HCT116 (cell line): ENCODE results near the gene CLIC6. TPM values are rescaled to one million over a fixed set of nuclear protein-coding genes. Genes with fewer than 3 reads are reported as not detected.

Source experiments
- ATAC-seq: fragments of 200-7000 bp; cut with Tn5 transposase; 2 replicates; pipeline ENCODE4 v1.9.1; 2020; ENCODE audit warnings: mild to moderate bottlenecking, moderate library complexity
- BruUV-seq: library from RNA; stranded (reverse); fragments of 400-500 nt; replicated peaks from 2 replicates; lab custom pipeline; 2021; lab: Mats Ljungman, UMichigan
- CTCF ChIA-PET: fragments of 300-600 bp; sonication (Branson Sonifier 250); formaldehyde crosslinking; loops from one replicate; lab custom pipeline; 2021; ENCODE audit warnings: antibody characterized with exemption; lab: Charles Lee
- POLR2A ChIA-PET: fragments of 300-600, 350-600 bp; sonication (Branson Sonifier 250); formaldehyde crosslinking; loops from one replicate; lab custom pipeline; 2021; ENCODE audit warnings: antibody characterized with exemption; lab: Charles Lee
- RAD21 ChIA-PET, 2 experiments: fragments of 300-600 bp; sonication (Branson Sonifier 250); formaldehyde crosslinking; loops; one replicate each; lab custom pipeline; 2023; ENCODE audit warnings: low total read pairs in 2 of 2; ENCODE audit not compliant: uncharacterized antibody in 2 of 2, unreplicated experiment in 2 of 2, low non-redundant PET in 1 of 2; lab: Charles Lee
- DNase-seq: peaks from one replicate; pipeline ENCODE4 v3.0.0-alpha.2; 2010; ENCODE audit warnings: low read depth, low spot score
- H2AFZ ChIP-seq: fragments of 200-600 bp; shearing (Covaris generic), sonication (generic); 2 replicates; pipeline ENCODE4 v1.6.1; 2017; ENCODE audit warnings: low read depth, mixed run types, mixed read lengths, antibody characterized with exemption, low read length; ENCODE audit not compliant: poor library complexity, severe bottlenecking
- H3K27ac ChIP-seq: 2 replicates; pipeline ENCODE4 v1.5.1; 2012; ENCODE audit warnings: low read depth, low read length
- H3K27me3 ChIP-seq: fragments of 200-600 bp; sonication (generic); 2 replicates; pipeline ENCODE4 v1.6.1; 2016; ENCODE audit warnings: mixed run types, low read length, mixed read lengths; ENCODE audit not compliant: insufficient read depth
- H3K36me3 ChIP-seq, 2 experiments: fragments of 200-500 bp in 1 of 2; fragments of 200-600 bp in 1 of 2; sonication (Bioruptor generic) in 1 of 2; sonication (generic) in 1 of 2; 2 replicates each; pipeline versions ENCODE4 v1.5.1 to v1.6.1; 2014 to 2016; ENCODE audit warnings: low read length in 2 of 2, inconsistent platforms in 1 of 2, mixed read lengths in 1 of 2, mixed run types in 1 of 2; ENCODE audit not compliant: insufficient read depth in 2 of 2, control insufficient read depth in 1 of 2
- H3K4me1 ChIP-seq, 2 experiments: fragments of 200-600 bp in 1 of 2; sonication (generic) in 1 of 2; 2 replicates each; pipeline versions ENCODE4 v1.5.1 to v1.6.1; 2012 to 2017; ENCODE audit warnings: low read length in 2 of 2, inconsistent platforms in 1 of 2, mild to moderate bottlenecking in 1 of 2, mixed read lengths in 1 of 2, mixed run types in 1 of 2, moderate library complexity in 1 of 2; ENCODE audit not compliant: insufficient read depth in 2 of 2, control insufficient read depth in 1 of 2
- H3K4me2 ChIP-seq: fragments of 200-600 bp; sonication (generic); 2 replicates; pipeline ENCODE4 v1.6.1; 2017; ENCODE audit warnings: mixed run types, low read length, mixed read lengths
- H3K4me3 ChIP-seq, 2 experiments: fragments of 200-600 bp in 1 of 2; sonication (generic) in 1 of 2; replicated peaks in 1 of 2; 2 replicates each; pipeline ENCODE4 v1.5.1; 2011 to 2016; ENCODE audit warnings: low read length in 2 of 2, control low read depth in 1 of 2, low read depth in 1 of 2, mild to moderate bottlenecking in 1 of 2, mixed read lengths in 1 of 2, mixed run types in 1 of 2
- H3K79me2 ChIP-seq: fragments of 200-600 bp; sonication (generic); 2 replicates; pipeline ENCODE4 v1.6.1; 2017; ENCODE audit warnings: mild to moderate bottlenecking, mixed run types, low read length, moderate library complexity, mixed read lengths; ENCODE audit not compliant: insufficient read depth
- H3K9ac ChIP-seq: fragments of 200-600 bp; sonication (generic); 2 replicates; pipeline ENCODE4 v1.6.1; 2016; ENCODE audit warnings: low read length, mixed read lengths
- H3K9me2 ChIP-seq: fragments of 200-600 bp; sonication (generic), shearing (Covaris generic); 2 replicates; pipeline ENCODE4 v1.6.1; 2017; ENCODE audit warnings: mixed run types, mild to moderate bottlenecking, moderate library complexity; ENCODE audit not compliant: insufficient read depth
- H3K9me3 ChIP-seq, 2 experiments: fragments of 200-500 bp in 1 of 2; fragments of 200-600 bp in 1 of 2; sonication (Bioruptor generic) in 1 of 2; sonication (generic) in 1 of 2; 2 replicates each; pipeline ENCODE4 v1.6.1; 2014 to 2017; ENCODE audit warnings: low read length in 2 of 2, mixed read lengths in 2 of 2, inconsistent platforms in 1 of 2, low read depth in 1 of 2, mild to moderate bottlenecking in 1 of 2, mixed run types in 1 of 2, moderate library complexity in 1 of 2; ENCODE audit not compliant: control insufficient read depth in 1 of 2, insufficient read depth in 1 of 2
- H4K20me1 ChIP-seq: fragments of 200-600 bp; sonication (generic), shearing (Covaris generic); 2 replicates; pipeline ENCODE4 v1.6.1; 2017; ENCODE audit warnings: mixed run types, mild to moderate bottlenecking, moderate library complexity; ENCODE audit not compliant: insufficient read depth
- CBX3 ChIP-seq: IDR thresholded peaks from 2 replicates; pipeline ENCODE4 v1.6.1; 2012; ENCODE audit warnings: low read depth
- CEBPB ChIP-seq: IDR thresholded peaks from 2 replicates; pipeline ENCODE4 v1.6.1; 2012; ENCODE audit warnings: low read depth
- EGR1 ChIP-seq: IDR thresholded peaks from 2 replicates; pipeline ENCODE4 v1.6.1; 2012; ENCODE audit warnings: low read depth
- EZH2phosphoT487 ChIP-seq: fragments of 200-600 bp; IDR thresholded peaks from 2 replicates; pipeline ENCODE4 v1.6.1; 2018; ENCODE audit warnings: antibody characterized with exemption, borderline replicate concordance
- RAD21 ChIP-seq: IDR thresholded peaks from 2 replicates; pipeline ENCODE4 v1.6.1; 2012; ENCODE audit warnings: low read depth, mild to moderate bottlenecking
- REST ChIP-seq: IDR thresholded peaks from 2 replicates; pipeline ENCODE4 v1.6.1; 2012; ENCODE audit warnings: low read depth
- SIN3A ChIP-seq: IDR thresholded peaks from 2 replicates; pipeline ENCODE4 v1.6.1; 2012; ENCODE audit warnings: low read depth
- SP1 ChIP-seq: IDR thresholded peaks from 2 replicates; pipeline ENCODE4 v1.6.1; 2012; ENCODE audit warnings: low read depth
- SRF ChIP-seq: IDR thresholded peaks from 2 replicates; pipeline ENCODE4 v1.6.1; 2012; ENCODE audit warnings: low read depth
- TCF7L2 ChIP-seq: IDR thresholded peaks from 2 replicates; pipeline ENCODE4 v1.7.0; 2011; ENCODE audit warnings: borderline replicate concordance, inconsistent platforms; ENCODE audit not compliant: insufficient read depth, insufficient read length; ENCODE audit errors: extremely low read depth
- YY1 ChIP-seq: IDR thresholded peaks from 2 replicates; pipeline ENCODE4 v1.6.1; 2011; ENCODE audit warnings: low read length, low read depth, moderate library complexity, mild to moderate bottlenecking; ENCODE audit not compliant: insufficient replicate concordance; ENCODE audit errors: extremely low read depth
- ZFX ChIP-seq: fragments of 450-650 bp; IDR thresholded peaks from 2 replicates; pipeline ENCODE4 v1.6.1; 2017
- ZNF274 ChIP-seq: fragments of 200-500 bp; sonication (Bioruptor generic); IDR thresholded peaks from 2 replicates; pipeline ENCODE4 v1.6.1; 2014; ENCODE audit warnings: mild to moderate bottlenecking, low read depth, low read length, inconsistent platforms
- intact Hi-C: fragments of 100-400 bp; cut with micrococcal nuclease; formaldehyde crosslinking; loops from 2 replicates; pipeline ENCODE4 v1.10.0; 2022
- total RNA-seq: library from RNA; stranded (reverse); gene quantifications from one replicate; pipeline ENCODE4 v1.2.1, GENCODE V29; 2021; ENCODE audit not compliant: unreplicated experiment
- TF ChIP-seq, protein P1 (sequence below): IDR thresholded peaks from 2 replicates; pipeline ENCODE4 v1.6.1; 2012
- TF ChIP-seq, protein P2 (sequence below): IDR thresholded peaks from 2 replicates; pipeline ENCODE4 v1.6.1; 2011; ENCODE audit warnings: mild to moderate bottlenecking, low read length, moderate library complexity; ENCODE audit not compliant: insufficient replicate concordance; ENCODE audit errors: extremely low read depth

The CLIC6 gene
- total RNA-seq, 1 experiment from 2014 or later = 0.05 TPM

GRCh38 chr21:34703571-34703970, 34.8 kb downstream of the CLIC6 start:
- Histone ChIP-seq H3K4me3 (no peak overlapping the region), H2AFZ (no peak overlapping the region), H3K9me2 (no peaks in the 10 kb centered on the region), H3K36me3 (no peaks in the 10 kb centered on the region), H3K27ac (no peak overlapping the region)
- ChIA-PET CTCF (no interaction called here), POLR2A (no interaction called here)
- no peak for ATAC-seq
- intact Hi-C loops = no loop called here
- no peak for TF ChIP-seq EGR1
- no peak for TF ChIP-seq YY1
- no peak for TF ChIP-seq ZNF274
- no peak for TF ChIP-seq REST
- TF ChIP-seq TCF7L2 = no peak
- no peak for TF ChIP-seq SRF
- TF ChIP-seq RAD21 = no peak
- TF ChIP-seq, protein P1, sequence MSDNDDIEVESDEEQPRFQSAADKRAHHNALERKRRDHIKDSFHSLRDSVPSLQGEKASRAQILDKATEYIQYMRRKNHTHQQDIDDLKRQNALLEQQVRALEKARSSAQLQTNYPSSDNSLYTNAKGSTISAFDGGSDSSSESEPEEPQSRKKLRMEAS = no peak
- TF ChIP-seq, protein P2, sequence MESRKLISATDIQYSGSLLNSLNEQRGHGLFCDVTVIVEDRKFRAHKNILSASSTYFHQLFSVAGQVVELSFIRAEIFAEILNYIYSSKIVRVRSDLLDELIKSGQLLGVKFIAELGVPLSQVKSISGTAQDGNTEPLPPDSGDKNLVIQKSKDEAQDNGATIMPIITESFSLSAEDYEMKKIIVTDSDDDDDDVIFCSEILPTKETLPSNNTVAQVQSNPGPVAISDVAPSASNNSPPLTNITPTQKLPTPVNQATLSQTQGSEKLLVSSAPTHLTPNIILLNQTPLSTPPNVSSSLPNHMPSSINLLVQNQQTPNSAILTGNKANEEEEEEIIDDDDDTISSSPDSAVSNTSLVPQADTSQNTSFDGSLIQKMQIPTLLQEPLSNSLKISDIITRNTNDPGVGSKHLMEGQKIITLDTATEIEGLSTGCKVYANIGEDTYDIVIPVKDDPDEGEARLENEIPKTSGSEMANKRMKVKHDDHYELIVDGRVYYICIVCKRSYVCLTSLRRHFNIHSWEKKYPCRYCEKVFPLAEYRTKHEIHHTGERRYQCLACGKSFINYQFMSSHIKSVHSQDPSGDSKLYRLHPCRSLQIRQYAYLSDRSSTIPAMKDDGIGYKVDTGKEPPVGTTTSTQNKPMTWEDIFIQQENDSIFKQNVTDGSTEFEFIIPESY = no peak
- no peak for TF ChIP-seq EZH2phosphoT487
- TF ChIP-seq CBX3 = no peak
- no peak for TF ChIP-seq ZFX
- TF ChIP-seq SP1 = no peak
- no peak for TF ChIP-seq CEBPB
- TF ChIP-seq SIN3A = no peak
- TF ChIP-seq, all 23 proteins: peak for 0
- Histone ChIP-seq H3K9ac (no peak overlapping the region), H3K4me2 (no peak overlapping the region), H3K27me3 (no peaks in the 10 kb centered on the region), H3K9me3 (no peaks in the 10 kb centered on the region), H4K20me1 (no peaks in the 10 kb centered on the region), H3K79me2 (no peaks in the 10 kb centered on the region), H3K4me1 (no peaks in the 10 kb centered on the region)
- no peak for DNase-seq
- RAD21 ChIA-PET = no interaction called here
- BruUV-seq = no TSS peak
